ENCODE results near the gene ANKRD23. TPM values are rescaled to one million over a fixed set of nuclear protein-coding genes. Genes with fewer than 3 reads are reported as not detected.

The ANKRD23 gene
- total RNA-seq, 5 donors from 2014 or later (not counting 1 experiment from before 2014, with no cell fraction given) = 10.1 to 19.5 (median 16.4) TPM

Other genes with a start within 250 kb of the ANKRD23 start
- gene KANSL3, start 205.7 kb downstream of the ANKRD23 start, total RNA-seq = 10 to 100 TPM; 55.1 to 67.6 (median 60.2) TPM
- not detected for gene FER1L5, start 201.3 kb downstream of the ANKRD23 start, total RNA-seq
- 1 to 10 TPM; 4.7 to 8.9 (median 7.8) TPM for gene LMAN2L, start 104.0 kb downstream of the ANKRD23 start, total RNA-seq
- gene CNNM4, start 83.1 kb downstream of the ANKRD23 start, total RNA-seq = 1 to 10 TPM; 5.3 to 9.4 (median 6.4) TPM
- 10 to 100 TPM; 44.2 to 55.3 (median 48.0) TPM for gene CNNM3, start 27.8 kb downstream of the ANKRD23 start, total RNA-seq
- gene ANKRD39, start 14.0 kb upstream of the ANKRD23 start, total RNA-seq = 10 to 100 TPM; 16.9 to 25.0 (median 19.2) TPM
- gene SEMA4C, start 26.1 kb upstream of the ANKRD23 start, total RNA-seq = 10 to 100 TPM; 36.3 to 89.0 (median 72.3) TPM
- 1 to 10 TPM in 4 of 5 donors, under 1 TPM in 1; 0.86 to 1.7 (median 1.2) TPM for gene FAM178B, start 142.6 kb upstream of the ANKRD23 start, total RNA-seq